ENCODE results near the gene RCOR1.
"Not testable (repeated sequence)": the region's sequence is repeated elsewhere in the genome, so short reads cannot be mapped to it uniquely, and the experiment has no call there.

RCOR1 gene

GRCh38 chr14:102591944-102592762 lies at the start of gene RCOR1:
RCOR1 (plus strand) TSS chr14:102592649; CDS start chr14:102592887, 238 bp downstream.
- in situ Hi-C loops (cut with HindIII; ENCODE audit: low sequenced_read_pairs): loop anchor here (5.0 kb wide), 1 partner anchor 35 kb away; no protein-coding TSS in a partner anchor

GRCh38 chr14:102544046-102544746 lies 48.3 kb upstream of the RCOR1 start:
- in situ Hi-C loops (cut with HindIII; ENCODE audit: low sequenced_read_pairs): no loop called here

DNA sequence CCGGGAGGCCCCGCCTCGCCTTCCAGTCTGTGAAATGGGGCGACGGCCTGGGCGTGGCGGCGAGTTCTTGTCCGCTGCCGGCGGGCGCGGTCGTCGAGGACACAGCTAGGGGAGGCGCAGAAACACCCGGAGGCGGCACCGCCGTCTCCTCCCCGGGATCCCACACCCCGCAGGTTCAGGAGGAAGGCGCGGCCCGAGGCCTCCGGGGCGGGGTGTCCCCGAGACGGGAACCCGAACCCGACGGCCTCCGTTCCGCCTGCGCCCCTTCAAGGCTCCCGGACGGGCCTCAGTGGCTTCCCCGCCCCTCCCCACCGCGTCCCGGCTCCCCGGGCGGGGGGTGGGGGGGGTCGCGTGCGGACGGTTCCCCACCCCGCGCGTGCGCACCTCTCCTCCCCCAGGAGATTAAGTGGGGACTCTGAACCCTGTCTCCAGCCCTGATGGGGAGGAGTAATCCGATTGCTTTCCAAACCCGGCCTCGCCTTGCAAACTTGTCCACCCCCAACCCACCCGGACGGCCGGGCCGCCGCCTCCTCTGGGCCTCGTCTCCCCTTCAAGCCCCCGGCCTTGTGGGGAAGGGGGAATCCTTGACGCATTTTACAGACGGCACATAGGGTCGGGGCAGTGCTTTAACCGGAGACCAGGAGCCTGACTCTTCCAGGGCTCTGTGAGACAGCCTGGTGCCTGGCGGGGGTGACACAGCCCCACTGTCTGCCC lies 47.5 kb upstream of the RCOR1 start:
- in situ Hi-C loops (cut with HindIII; ENCODE audit: low sequenced_read_pairs): no loop called here

- in situ Hi-C loops (cut with HindIII; ENCODE audit: low sequenced_read_pairs): no loop called here
Measured at GRCh38 chr14:102545461-102546265, 46.8 kb upstream of the RCOR1 start.

GRCh38 chr14:102548616-102549240 lies 43.7 kb upstream of the RCOR1 start:
- in situ Hi-C loops (cut with HindIII; ENCODE audit: low sequenced_read_pairs): no loop called here

- in situ Hi-C loops (cut with HindIII; ENCODE audit: low sequenced_read_pairs): not testable (repeated sequence)
Measured at GRCh38 chr14:102550927-102551401, 41.5 kb upstream of the RCOR1 start.

- in situ Hi-C loops (cut with HindIII; ENCODE audit: low sequenced_read_pairs): no loop called here
Measured at GRCh38 chr14:102551995-102552705, 40.3 kb upstream of the RCOR1 start.

- in situ Hi-C loops (cut with HindIII; ENCODE audit: low sequenced_read_pairs): no loop called here
Measured at GRCh38 chr14:102554821-102555819, 37.3 kb upstream of the RCOR1 start.

DNA sequence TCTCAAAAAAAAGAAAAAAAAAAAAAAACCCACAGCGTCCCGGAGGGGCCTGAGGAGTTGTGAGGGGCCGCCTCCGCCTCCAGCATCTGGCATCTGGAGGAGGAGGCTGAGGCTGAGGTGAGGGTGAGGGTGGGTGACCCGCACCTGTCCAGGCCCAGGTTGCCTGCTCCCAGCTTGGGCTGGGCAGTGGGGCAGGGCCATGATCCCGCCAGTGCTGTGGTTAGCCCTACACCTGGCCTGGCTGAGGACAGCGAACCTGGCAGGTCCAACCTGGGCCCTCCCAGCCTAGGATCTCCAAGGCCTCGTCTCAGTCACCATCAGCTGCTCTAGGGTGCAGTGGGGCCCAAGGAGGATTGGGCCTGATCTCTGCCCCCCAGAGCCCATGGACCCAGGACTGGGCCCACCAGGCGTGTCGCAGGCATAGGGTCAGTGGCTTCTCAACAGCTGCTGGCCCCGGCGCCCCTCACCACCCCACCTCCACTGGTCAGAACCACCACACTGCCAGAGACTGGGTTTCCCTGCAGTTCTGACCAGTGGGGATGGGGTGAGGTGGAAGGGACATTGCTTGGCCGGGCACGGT lies 36.3 kb upstream of the RCOR1 start:
- in situ Hi-C loops (cut with HindIII; ENCODE audit: low sequenced_read_pairs): no loop called here

GRCh38 chr14:102557434-102558226 lies 34.8 kb upstream of the RCOR1 start:
- in situ Hi-C loops (cut with HindIII; ENCODE audit: low sequenced_read_pairs): no loop called here

DNA sequence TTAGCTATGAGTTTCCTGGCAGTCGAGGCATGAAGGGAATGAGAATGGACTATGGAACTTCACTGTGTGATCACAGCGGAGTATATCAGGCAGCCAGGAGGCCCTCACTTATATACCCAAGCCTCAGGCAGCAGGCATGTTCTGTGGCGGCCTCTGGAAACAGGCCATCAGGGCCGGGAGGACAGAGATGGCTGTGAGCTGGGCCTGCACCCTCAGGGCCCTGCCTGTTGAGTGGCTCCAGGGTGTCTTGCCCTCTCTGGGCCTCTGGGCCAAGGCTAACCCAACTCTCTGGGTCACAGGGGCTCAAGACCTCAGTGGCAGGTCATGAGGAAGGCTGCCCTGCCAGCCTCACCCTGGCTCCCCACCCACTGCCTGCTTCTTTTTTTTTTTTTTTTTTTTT lies 33.9 kb upstream of the RCOR1 start:
- in situ Hi-C loops (cut with HindIII; ENCODE audit: low sequenced_read_pairs): no loop called here

GRCh38 chr14:102560458-102561261 lies 31.8 kb upstream of the RCOR1 start:
- in situ Hi-C loops (cut with HindIII; ENCODE audit: low sequenced_read_pairs): no loop called here

- in situ Hi-C loops (cut with HindIII; ENCODE audit: low sequenced_read_pairs): no loop called here
Measured at GRCh38 chr14:102565331-102565887, 27.0 kb upstream of the RCOR1 start.

DNA sequence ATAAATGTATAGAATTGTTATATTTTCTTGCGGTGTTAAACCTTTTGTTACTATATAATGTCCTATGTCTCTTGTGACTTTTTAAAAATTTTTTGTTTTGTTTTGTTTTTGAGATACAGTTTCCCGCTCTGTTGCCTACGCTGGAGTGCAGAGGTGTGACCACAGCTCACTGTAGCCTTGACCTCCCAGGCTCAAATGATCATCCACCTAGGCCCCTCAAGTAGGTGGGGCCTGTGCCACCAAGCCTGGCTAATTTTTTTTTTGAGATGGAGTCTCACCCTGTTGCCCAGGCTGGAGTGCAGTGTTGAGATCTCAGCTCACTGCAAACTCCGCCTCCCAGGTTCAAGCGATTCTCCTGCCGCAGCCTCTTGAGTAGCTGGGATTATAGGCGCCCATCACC lies 26.5 kb upstream of the RCOR1 start:
- in situ Hi-C loops (cut with HindIII; ENCODE audit: low sequenced_read_pairs): no loop called here

GRCh38 chr14:102568115-102568614 lies 24.3 kb upstream of the RCOR1 start:
- in situ Hi-C loops (cut with HindIII; ENCODE audit: low sequenced_read_pairs): no loop called here

Data from endothelial cell of hepatic sinusoid (primary cell).